ENCODE results near the gene DEGS2. TPM values are rescaled to one million over a fixed set of nuclear protein-coding genes. Genes with fewer than 3 reads are reported as not detected.
A peak's percentile ranks its signal among the peaks of the same experiment; 100 is the strongest.

DEGS2 gene
- total and polyA plus RNA-seq, 3 experiments from 2014 or later: 0.35 to 0.72 (median 0.42) TPM

- Histone ChIP-seq H3K9me3 (ENCODE audit: low read length) (no peaks in the 10 kb centered on the region), H3K4me1 (ENCODE audit: insufficient read depth, low read length) (no peaks in the 10 kb centered on the region), H3K4me3 (ENCODE audit: low read length) (no peak overlapping the region), H3K36me3 (ENCODE audit: insufficient read depth, low read length) (no peaks in the 10 kb centered on the region), H3K27me3 (ENCODE audit: insufficient read depth, low read length, poor library complexity, severe bottlenecking) (no peaks in the 10 kb centered on the region), H3K27ac (ENCODE audit: low read depth, low read length) (no peak overlapping the region)
- ChIA-PET CTCF (interaction anchor here (1.2 to 3.8 kb wide), 2 partner anchors 11 to 20 kb away, joined by 3 to 12 read pairs; no protein-coding TSS in a partner anchor), POLR2A (no interaction called here)
- Mint-ChIP-seq H3K27me3 (peaks cover 13 to 23% of the 10 kb centered on the region in 2 donors), H3K4me1 (peaks cover 2 to 5% (median 4%) of the 10 kb centered on the region in 3 donors), H3K36me3 (peaks cover 0 to 5% (median 0%) of the 10 kb centered on the region in 3 donors), H3K4me3 (no peak overlapping the region), H3K27ac (no peak overlapping the region), H3K9me3 (no peaks in the 10 kb centered on the region)
- DNase-seq: no peak
These were observed 13.4 kb upstream of the DEGS2 start for GRCh38 chr14:100172811-100173210.

- Mint-ChIP-seq H3K4me3 (no peak overlapping the region), H3K36me3 (peaks cover 0 to 5% (median 0%) of the 10 kb centered on the region in 3 donors), H3K9me3 (no peaks in the 10 kb centered on the region), H3K4me1 (peaks cover 9 to 13% (median 12%) of the 10 kb centered on the region in 3 donors), H3K27me3 (peaks cover 18 to 28% of the 10 kb centered on the region in 2 donors), H3K27ac (no peak overlapping the region)
- Histone ChIP-seq H3K4me3 (ENCODE audit: low read length) (no peak overlapping the region), H3K36me3 (ENCODE audit: insufficient read depth, low read length) (no peaks in the 10 kb centered on the region), H3K27ac (ENCODE audit: low read depth, low read length) (no peak overlapping the region), H3K27me3 (ENCODE audit: insufficient read depth, low read length, poor library complexity, severe bottlenecking) (no peaks in the 10 kb centered on the region), H3K4me1 (ENCODE audit: insufficient read depth, low read length) (no peaks in the 10 kb centered on the region), H3K9me3 (ENCODE audit: low read length) (no peaks in the 10 kb centered on the region)
- ChIA-PET POLR2A (no interaction called here), CTCF (interaction anchor here (3.8 kb wide), 1 partner anchor 22 kb away, joined by 12 read pairs; no protein-coding TSS in a partner anchor)
- DNase-seq: no peak
These were observed 11.4 kb upstream of the DEGS2 start for GRCh38 chr14:100170880-100171279.

GRCh38 chr14:100168506-100168905 lies 9.1 kb upstream of the DEGS2 start:
- Mint-ChIP-seq H3K27me3 (peaks cover 14 to 17% of the 10 kb centered on the region in 2 donors), H3K9me3 (no peaks in the 10 kb centered on the region)
- POLR2A ChIA-PET: no interaction called here

GRCh38 chr14:100165831-100166440 lies 6.5 kb upstream of the DEGS2 start:
- ChIA-PET POLR2A (interaction anchor here (0.6 kb wide), 1 partner anchor 283 kb away, joined by 4 read pairs; no protein-coding TSS in a partner anchor), CTCF (interaction anchor here (0.6 kb wide), 1 partner anchor 10 kb away, joined by 3 read pairs; no protein-coding TSS in a partner anchor)
- peaks cover 13 to 17% (median 16%) of the 10 kb centered on the region in 3 donors for H3K4me1 Mint-ChIP-seq
- H3K4me3 Mint-ChIP-seq: peak overlapping the region; percentile 72 to 93 (median 82)
- DNase-seq: no peak
- peaks cover 9% of the 10 kb centered on the region in 2 donors for H3K27me3 Mint-ChIP-seq
- Histone ChIP-seq H3K4me1 (ENCODE audit: insufficient read depth, low read length) (no peaks in the 10 kb centered on the region), H3K9me3 (ENCODE audit: low read length) (no peaks in the 10 kb centered on the region), H3K4me3 (ENCODE audit: low read length) (peak overlapping the region; percentile 56), H3K27ac (ENCODE audit: low read depth, low read length) (no peak overlapping the region), H3K36me3 (ENCODE audit: insufficient read depth, low read length) (no peaks in the 10 kb centered on the region), H3K27me3 (ENCODE audit: insufficient read depth, low read length, poor library complexity, severe bottlenecking) (no peaks in the 10 kb centered on the region)
- H3K36me3 Mint-ChIP-seq: peaks cover 0 to 3% (median 0%) of the 10 kb centered on the region in 3 donors
- H3K27ac Mint-ChIP-seq: no peak overlapping the region
- H3K9me3 Mint-ChIP-seq: no peaks in the 10 kb centered on the region

More at GRCh38 chr14:100168506-100168905, 9.1 kb upstream of the DEGS2 start:
- no peaks in the 10 kb centered on the region for H3K36me3 ChIP-seq (ENCODE audit: insufficient read depth, low read length)
- H3K4me1 ChIP-seq (ENCODE audit: insufficient read depth, low read length): no peaks in the 10 kb centered on the region
- H3K9me3 ChIP-seq (ENCODE audit: low read length): no peaks in the 10 kb centered on the region
- H3K4me3 Mint-ChIP-seq: no peak overlapping the region
- DNase-seq: no peak
- no peaks in the 10 kb centered on the region for H3K27me3 ChIP-seq (ENCODE audit: insufficient read depth, low read length, poor library complexity, severe bottlenecking)
- CTCF ChIA-PET: no interaction called here
- peaks cover 0 to 5% (median 0%) of the 10 kb centered on the region in 3 donors for H3K36me3 Mint-ChIP-seq
- peaks cover 13 to 17% (median 16%) of the 10 kb centered on the region in 3 donors for H3K4me1 Mint-ChIP-seq
- H3K27ac ChIP-seq (ENCODE audit: low read depth, low read length): no peak overlapping the region
- no peak overlapping the region for H3K4me3 ChIP-seq (ENCODE audit: low read length)
- H3K27ac Mint-ChIP-seq: no peak overlapping the region

GRCh38 chr14:100165376-100165775 lies 5.9 kb upstream of the DEGS2 start:
- CTCF ChIA-PET: no interaction called here
- peak overlapping the region in 2 of 8 donors; percentile 52 to 58 for H3K27ac Mint-ChIP-seq
- DNase-seq: no peak
- Histone ChIP-seq H3K27ac (ENCODE audit: low read depth, low read length) (no peak overlapping the region), H3K4me1 (ENCODE audit: insufficient read depth, low read length) (no peaks in the 10 kb centered on the region), H3K4me3 (ENCODE audit: low read length) (no peak overlapping the region), H3K27me3 (ENCODE audit: insufficient read depth, low read length, poor library complexity, severe bottlenecking) (no peaks in the 10 kb centered on the region), H3K9me3 (ENCODE audit: low read length) (no peaks in the 10 kb centered on the region), H3K36me3 (ENCODE audit: insufficient read depth, low read length) (no peaks in the 10 kb centered on the region)
- no peaks in the 10 kb centered on the region for H3K9me3 Mint-ChIP-seq
- H3K27me3 Mint-ChIP-seq: peaks cover 6 to 8% of the 10 kb centered on the region in 2 donors
- peaks cover 13 to 17% (median 16%) of the 10 kb centered on the region in 3 donors for H3K4me1 Mint-ChIP-seq
- no peaks in the 10 kb centered on the region for H3K36me3 Mint-ChIP-seq
- POLR2A ChIA-PET: interaction anchor here (0.6 kb wide), 1 partner anchor 283 kb away, joined by 4 read pairs; no protein-coding TSS in a partner anchor
- peak overlapping the region in 5 of 7 donors; percentile 46 to 71 (median 60) for H3K4me3 Mint-ChIP-seq

- H3K4me3 Mint-ChIP-seq: peak overlapping the region in 2 of 7 donors; percentile 41 to 66
- H3K4me1 ChIP-seq (ENCODE audit: insufficient read depth, low read length): no peaks in the 10 kb centered on the region
- peaks cover 4 to 13% (median 8%) of the 10 kb centered on the region in 3 donors for H3K4me1 Mint-ChIP-seq
- H3K36me3 ChIP-seq (ENCODE audit: insufficient read depth, low read length): no peaks in the 10 kb centered on the region
- H3K27ac ChIP-seq (ENCODE audit: low read depth, low read length): no peak overlapping the region
- H3K27ac Mint-ChIP-seq: no peak overlapping the region
- no peaks in the 10 kb centered on the region for H3K27me3 ChIP-seq (ENCODE audit: insufficient read depth, low read length, poor library complexity, severe bottlenecking)
- H3K4me3 ChIP-seq (ENCODE audit: low read length): no peak overlapping the region
- POLR2A ChIA-PET: no interaction called here
- H3K9me3 ChIP-seq (ENCODE audit: low read length): no peaks in the 10 kb centered on the region
- peaks cover 26 to 27% of the 10 kb centered on the region in 2 donors for H3K27me3 Mint-ChIP-seq
- CTCF ChIA-PET: interaction anchor here (0.7 kb wide), 1 partner anchor 32 kb away, joined by 3 read pairs; no protein-coding TSS in a partner anchor
- H3K9me3 Mint-ChIP-seq: no peaks in the 10 kb centered on the region
- H3K36me3 Mint-ChIP-seq: no peaks in the 10 kb centered on the region
- DNase-seq: no peak
These were observed 1.1 kb upstream of the DEGS2 start for GRCh38 chr14:100160534-100160916.

GRCh38 chr14:100159865-100160533 lies 554 bp upstream of the DEGS2 start:
- H3K27me3 ChIP-seq (ENCODE audit: insufficient read depth, low read length, poor library complexity, severe bottlenecking): no peaks in the 10 kb centered on the region
- Mint-ChIP-seq H3K36me3 (peaks cover 0 to 4% (median 0%) of the 10 kb centered on the region in 3 donors), H3K27ac (no peak overlapping the region), H3K27me3 (peaks cover 26 to 27% of the 10 kb centered on the region in 2 donors), H3K9me3 (peaks cover 0 to 4% (median 3%) of the 10 kb centered on the region in 5 donors), H3K4me3 (peak overlapping the region in 6 of 7 donors; percentile 41 to 66 (median 54)), H3K4me1 (peaks cover 2 to 10% (median 5%) of the 10 kb centered on the region in 3 donors)
- DNase-seq: no peak
- no peak overlapping the region for H3K4me3 ChIP-seq (ENCODE audit: low read length)
- POLR2A ChIA-PET: interaction anchor here (1.1 kb wide), 1 partner anchor 22 kb away, joined by 3 read pairs; no protein-coding TSS in a partner anchor
- H3K4me1 ChIP-seq (ENCODE audit: insufficient read depth, low read length): no peaks in the 10 kb centered on the region
- no peaks in the 10 kb centered on the region for H3K36me3 ChIP-seq (ENCODE audit: insufficient read depth, low read length)
- H3K9me3 ChIP-seq (ENCODE audit: low read length): no peaks in the 10 kb centered on the region
- CTCF ChIA-PET: interaction anchor here (0.7 kb wide), 1 partner anchor 33 kb away, joined by 3 read pairs; no protein-coding TSS in a partner anchor
- no peak overlapping the region for H3K27ac ChIP-seq (ENCODE audit: low read depth, low read length)

Data from CD8-positive, alpha-beta memory T cell (primary cell).